Measurements from ENCODE around the gene ARG2.

DNA sequence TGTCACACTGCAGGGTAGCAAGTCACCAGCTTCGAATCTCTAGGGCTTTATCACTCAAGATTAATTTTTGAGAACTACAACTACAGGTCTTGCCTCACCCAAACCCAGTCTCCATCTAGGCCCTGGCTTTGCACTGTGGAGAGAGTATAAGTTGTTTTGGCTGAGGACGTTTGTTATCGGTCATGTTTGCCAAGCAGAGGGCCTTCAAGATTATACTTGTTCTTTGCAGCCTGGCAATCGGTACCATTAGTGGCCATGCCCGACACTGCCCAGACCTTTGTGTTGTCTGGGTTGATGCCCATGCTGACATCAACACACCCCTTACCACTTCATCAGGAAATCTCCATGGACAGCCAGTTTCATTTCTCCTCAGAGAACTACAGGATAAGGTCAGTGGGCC lies 25.7 kb downstream of the ARG2 start:
- TF ChIP-seq, protein P1, sequence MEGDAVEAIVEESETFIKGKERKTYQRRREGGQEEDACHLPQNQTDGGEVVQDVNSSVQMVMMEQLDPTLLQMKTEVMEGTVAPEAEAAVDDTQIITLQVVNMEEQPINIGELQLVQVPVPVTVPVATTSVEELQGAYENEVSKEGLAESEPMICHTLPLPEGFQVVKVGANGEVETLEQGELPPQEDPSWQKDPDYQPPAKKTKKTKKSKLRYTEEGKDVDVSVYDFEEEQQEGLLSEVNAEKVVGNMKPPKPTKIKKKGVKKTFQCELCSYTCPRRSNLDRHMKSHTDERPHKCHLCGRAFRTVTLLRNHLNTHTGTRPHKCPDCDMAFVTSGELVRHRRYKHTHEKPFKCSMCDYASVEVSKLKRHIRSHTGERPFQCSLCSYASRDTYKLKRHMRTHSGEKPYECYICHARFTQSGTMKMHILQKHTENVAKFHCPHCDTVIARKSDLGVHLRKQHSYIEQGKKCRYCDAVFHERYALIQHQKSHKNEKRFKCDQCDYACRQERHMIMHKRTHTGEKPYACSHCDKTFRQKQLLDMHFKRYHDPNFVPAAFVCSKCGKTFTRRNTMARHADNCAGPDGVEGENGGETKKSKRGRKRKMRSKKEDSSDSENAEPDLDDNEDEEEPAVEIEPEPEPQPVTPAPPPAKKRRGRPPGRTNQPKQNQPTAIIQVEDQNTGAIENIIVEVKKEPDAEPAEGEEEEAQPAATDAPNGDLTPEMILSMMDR (IDR thresholded peaks at IDR 0.05; ENCODE audit: poor library complexity, severe bottlenecking): no peak
- TF ChIP-seq, protein P2, sequence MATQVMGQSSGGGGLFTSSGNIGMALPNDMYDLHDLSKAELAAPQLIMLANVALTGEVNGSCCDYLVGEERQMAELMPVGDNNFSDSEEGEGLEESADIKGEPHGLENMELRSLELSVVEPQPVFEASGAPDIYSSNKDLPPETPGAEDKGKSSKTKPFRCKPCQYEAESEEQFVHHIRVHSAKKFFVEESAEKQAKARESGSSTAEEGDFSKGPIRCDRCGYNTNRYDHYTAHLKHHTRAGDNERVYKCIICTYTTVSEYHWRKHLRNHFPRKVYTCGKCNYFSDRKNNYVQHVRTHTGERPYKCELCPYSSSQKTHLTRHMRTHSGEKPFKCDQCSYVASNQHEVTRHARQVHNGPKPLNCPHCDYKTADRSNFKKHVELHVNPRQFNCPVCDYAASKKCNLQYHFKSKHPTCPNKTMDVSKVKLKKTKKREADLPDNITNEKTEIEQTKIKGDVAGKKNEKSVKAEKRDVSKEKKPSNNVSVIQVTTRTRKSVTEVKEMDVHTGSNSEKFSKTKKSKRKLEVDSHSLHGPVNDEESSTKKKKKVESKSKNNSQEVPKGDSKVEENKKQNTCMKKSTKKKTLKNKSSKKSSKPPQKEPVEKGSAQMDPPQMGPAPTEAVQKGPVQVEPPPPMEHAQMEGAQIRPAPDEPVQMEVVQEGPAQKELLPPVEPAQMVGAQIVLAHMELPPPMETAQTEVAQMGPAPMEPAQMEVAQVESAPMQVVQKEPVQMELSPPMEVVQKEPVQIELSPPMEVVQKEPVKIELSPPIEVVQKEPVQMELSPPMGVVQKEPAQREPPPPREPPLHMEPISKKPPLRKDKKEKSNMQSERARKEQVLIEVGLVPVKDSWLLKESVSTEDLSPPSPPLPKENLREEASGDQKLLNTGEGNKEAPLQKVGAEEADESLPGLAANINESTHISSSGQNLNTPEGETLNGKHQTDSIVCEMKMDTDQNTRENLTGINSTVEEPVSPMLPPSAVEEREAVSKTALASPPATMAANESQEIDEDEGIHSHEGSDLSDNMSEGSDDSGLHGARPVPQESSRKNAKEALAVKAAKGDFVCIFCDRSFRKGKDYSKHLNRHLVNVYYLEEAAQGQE (IDR thresholded peaks at IDR 0.05; ENCODE audit: borderline replicate concordance): no peak
- no peak for TF ChIP-seq POLR2AphosphoS5 (IDR thresholded peaks at IDR 0.05)
- TF ChIP-seq EP300 (conservative IDR thresholded peaks at IDR 0.05; ENCODE audit: poor library complexity, severe bottlenecking): no peak
- TF ChIP-seq TAF1 (IDR thresholded peaks at IDR 0.05; ENCODE audit: low read depth): no peak
- no peak for TF ChIP-seq RAD21 (conservative IDR thresholded peaks at IDR 0.05)
- TF ChIP-seq EZH2 (IDR thresholded peaks at IDR 0.05; ENCODE audit: borderline replicate concordance, insufficient read depth, low read length, poor library complexity, severe bottlenecking): no peak
- TF ChIP-seq SMC3 (conservative IDR thresholded peaks at IDR 0.05; ENCODE audit: poor library complexity): no peak
- no peak for TF ChIP-seq MXI1 (conservative IDR thresholded peaks at IDR 0.05; ENCODE audit: poor library complexity, severe bottlenecking)

All from neural cell (in vitro differentiated cells).